ENCODE measurements around the gene GRM3. TPM values are rescaled to one million over a fixed set of nuclear protein-coding genes. Genes with fewer than 3 reads are reported as not detected.

GRM3 gene
- total and polyA plus RNA-seq, 2 of the 4 experiments (the other 2 are of a cell fraction) = not detected

DNA sequence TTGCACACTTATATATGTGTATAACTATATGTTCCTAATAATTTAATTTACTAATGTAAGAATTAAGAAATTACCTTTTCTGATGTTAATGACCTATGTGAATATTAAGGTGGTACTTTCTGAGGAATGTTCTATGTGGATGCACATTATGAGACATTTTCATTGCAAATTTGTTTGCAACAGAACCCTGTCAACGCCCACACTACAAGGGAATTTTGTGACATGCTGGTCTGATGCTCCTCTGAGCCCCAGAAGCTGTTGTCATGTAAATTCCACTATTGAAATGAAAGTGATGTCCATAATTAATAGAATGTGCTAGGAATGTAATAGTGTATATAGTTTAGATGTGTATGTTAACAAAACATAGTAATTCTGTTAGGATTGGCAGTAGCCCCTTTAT lies 4.5 kb downstream of the GRM3 start:
- intact Hi-C loops (cut with micrococcal nuclease) = no loop called here
- no peak overlapping the region for H4K5ac ChIP-seq (ENCODE audit: low read depth, low read length)
- ATAC-seq (ENCODE audit: low read depth) = no peak

More for the DNA sequence above, 4.5 kb downstream of the GRM3 start:
- Histone ChIP-seq H3K56ac (ENCODE audit: extremely low read depth, insufficient read depth, low read length) (no peak overlapping the region), H3K4me3 (ENCODE audit: insufficient read depth, low read depth, low read length) (no peak overlapping the region), H2AFZ (replicated peaks; ENCODE audit: low read length, poor library complexity) (no peak overlapping the region), H4K8ac (ENCODE audit: low read depth in 2 of 2, low read length in 2 of 2) (no peak overlapping the region), H3K4me2 (ENCODE audit: low read depth, low read length) (no peak overlapping the region), H2AK5ac (ENCODE audit: low read depth, low read length) (no peak overlapping the region), H3K9me1 (ENCODE audit: insufficient read depth, low read length) (no peaks in the 10 kb centered on the region), H3K4me1 (ENCODE audit: control insufficient read depth, insufficient read depth, low read length) (no peaks in the 10 kb centered on the region), H3K27me3 (ENCODE audit: control insufficient read depth, insufficient read depth, low read length) (no peaks in the 10 kb centered on the region), H2BK15ac (ENCODE audit: low read depth, low read length) (no peak overlapping the region), H3K36me3 (ENCODE audit: control insufficient read depth, insufficient read depth, low read length) (no peaks in the 10 kb centered on the region), H2AK9ac (replicated peaks; ENCODE audit: low read depth, low read length, poor library complexity) (no peak overlapping the region), H4K91ac (ENCODE audit: insufficient read depth, low read depth, low read length) (no peak overlapping the region), H3K23ac (ENCODE audit: low read depth, low read length) (no peak overlapping the region), H3K14ac (replicated peaks; ENCODE audit: low read depth, low read length) (no peak overlapping the region), H2BK5ac (ENCODE audit: low read depth, low read length, poor library complexity, severe bottlenecking) (no peak overlapping the region), H4K20me1 (ENCODE audit: insufficient read depth, low read length) (no peaks in the 10 kb centered on the region), H3K9ac (ENCODE audit: low read depth, low read length) (no peak overlapping the region), H3K18ac (ENCODE audit: low read depth, low read length) (no peak overlapping the region), H3K27ac (ENCODE audit: insufficient read depth, low read length) (no peak overlapping the region), H2BK20ac (ENCODE audit: low read depth, low read length) (no peak overlapping the region), H3K79me1 (ENCODE audit: low read depth in 1 of 2, low read length in 2 of 2) (no peaks in the 10 kb centered on the region), H3K9me3 (ENCODE audit: control insufficient read depth, insufficient read depth, low read length) (peaks cover 4% of the 10 kb centered on the region; the same call in 1 of the 2 replicates), H3K4ac (ENCODE audit: low read depth, low read length) (no peak overlapping the region), H2BK120ac (ENCODE audit: low read depth, low read length) (no peak overlapping the region)
- no CpG with 5 or more reads among the region's 1 CpG for WGBS, 2 experiments (ENCODE audit: extremely low coverage in 2 of 2, insufficient read length in 1 of 2)
- ChIA-PET POLR2A (ENCODE audit: unreplicated experiment) (no interaction called here), CTCF (no interaction called here)
- no TSS peak for BruUV-seq (replicated peaks)
- DNase-seq = no peak
- in situ Hi-C loops (cut with MboI; ENCODE audit: low sequenced_read_pairs) = no loop called here
- dilution Hi-C loops (cut with HindIII; ENCODE audit: low sequenced_read_pairs, unreplicated experiment) = no loop called here
- TF ChIP-seq BHLHE40 (IDR thresholded peaks at IDR 0.05; ENCODE audit: low read depth, low read length) = no peak
- TF ChIP-seq MAFK (IDR thresholded peaks at IDR 0.05; ENCODE audit: low read depth, low read length) = no peak
- TF ChIP-seq CEBPB (IDR thresholded peaks at IDR 0.05; ENCODE audit: low read depth, low read length) = no peak
- TF ChIP-seq RFX5 (IDR thresholded peaks at IDR 0.05; ENCODE audit: low read depth, low read length) = no peak
- no peak for TF ChIP-seq NFE2L2 (IDR thresholded peaks at IDR 0.05; ENCODE audit: low read depth, low read length)
- no peak for TF ChIP-seq MAZ (IDR thresholded peaks at IDR 0.05; ENCODE audit: borderline replicate concordance, low read depth, low read length)
